Measurements from ENCODE around the gene DHRS4. TPM values are rescaled to one million over a fixed set of nuclear protein-coding genes. Genes with fewer than 3 reads are reported as not detected.
A peak's percentile ranks its signal among the peaks of the same experiment; 100 is the strongest.
"Not testable (repeated sequence)": the region's sequence is repeated elsewhere in the genome, so short reads cannot be mapped to it uniquely, and the experiment has no call there.

Gene DHRS4
- total and polyA plus RNA-seq, 2 of the 13 experiments (the other 11 are each of a cell fraction or from before 2014, with no cell fraction given), result 23.9 to 45.1 TPM

GRCh38 chr14:23969481-23970282, 16.1 kb downstream of the DHRS4 start (continued):
- 0 out of 2 replicates have a peak, but pooled peaks have one; percentile 58 for TF ChIP-seq ARID2 (CRISPR knock-in tag; IDR thresholded peaks at IDR 0.05; ENCODE audit: borderline replicate concordance)
- TF ChIP-seq ZC3H13 (CRISPR knock-in tag; IDR thresholded peaks at IDR 0.05), result peak; percentile 62; the same call in 1 of the 2 replicates
- TF ChIP-seq POLR2G (IDR thresholded peaks at IDR 0.05; ENCODE audit: low read depth, low read length), result peak; percentile 59; the same call in 1 of the 2 replicates
- 0 out of 2 replicates have a peak, but pooled peaks have one; percentile 44 for TF ChIP-seq DRAP1 (CRISPR knock-in tag; IDR thresholded peaks at IDR 0.05)
- peak; percentile 59 for TF ChIP-seq BCL6 (CRISPR knock-in tag; IDR thresholded peaks at IDR 0.05)
- TF ChIP-seq MAZ (IDR thresholded peaks at IDR 0.05; ENCODE audit: borderline replicate concordance, low read depth, low read length), result not testable (repeated sequence)
- 0 out of 2 replicates have a peak, but pooled peaks have one; percentile 37 for TF ChIP-seq MAZ (CRISPR knock-in tag; IDR thresholded peaks at IDR 0.05; ENCODE audit: low read depth)
- peak; percentile 81 for TF ChIP-seq ZNF574 (CRISPR knock-in tag; IDR thresholded peaks at IDR 0.05)
- peak; percentile 80; the same call in 1 of the 2 replicates for TF ChIP-seq ZNF83 (CRISPR knock-in tag; IDR thresholded peaks at IDR 0.05; ENCODE audit: borderline replicate concordance)
- TF ChIP-seq HMG20A (CRISPR knock-in tag; IDR thresholded peaks at IDR 0.05; ENCODE audit: borderline replicate concordance), result 0 out of 2 replicates have a peak, but pooled peaks have one; percentile 20
- peak; percentile 97 for TF ChIP-seq AHR (CRISPR knock-in tag; IDR thresholded peaks at IDR 0.05)
- TF ChIP-seq ZNF501 (CRISPR knock-in tag; IDR thresholded peaks at IDR 0.05), result peak; percentile 61; the same call in 1 of the 2 replicates
- TF ChIP-seq BCL3 (CRISPR knock-in tag; IDR thresholded peaks at IDR 0.05), result peak; percentile 64; the same call in 1 of the 2 replicates
- peak; percentile 58; the same call in 1 of the 2 replicates for TF ChIP-seq ZNF616 (CRISPR knock-in tag; IDR thresholded peaks at IDR 0.05; ENCODE audit: low read depth)
- peak; percentile 93 for TF ChIP-seq ZNF792 (CRISPR knock-in tag; IDR thresholded peaks at IDR 0.05)
- TF ChIP-seq ZFP41 (CRISPR knock-in tag; IDR thresholded peaks at IDR 0.05; ENCODE audit: borderline replicate concordance), result peak; percentile 70; the same call in 1 of the 2 replicates
- peak; percentile 86; the same call in 1 of the 2 replicates for TF ChIP-seq ZNF580 (CRISPR knock-in tag; IDR thresholded peaks at IDR 0.05; ENCODE audit: borderline replicate concordance, low read depth)
- TF ChIP-seq MAX (IDR thresholded peaks at IDR 0.05), result peak; percentile 81
- TF ChIP-seq REPIN1 (CRISPR knock-in tag; IDR thresholded peaks at IDR 0.05; ENCODE audit: borderline replicate concordance, low read depth), result peak; percentile 62; the same call in 1 of the 2 replicates
